B cell (primary cell): ENCODE measurements around the gene WDR5. TPM values are rescaled to one million over a fixed set of nuclear protein-coding genes. Genes with fewer than 3 reads are reported as not detected.

Source experiments
- ATAC-seq: fragments of 200-7000 bp; cut with Tn5 transposase; one replicate; pipeline ENCODE4 v1.10.0; 2021; ENCODE audit warnings: low read depth, mild to moderate bottlenecking, moderate number of reproducible peaks, moderate library complexity
- CTCF ChIA-PET: fragments of 350-600 bp; sonication (Branson Sonifier 250); formaldehyde crosslinking; loops from one replicate; lab custom pipeline; 2021; ENCODE audit warnings: antibody characterized with exemption, inconsistent platforms; lab: Charles Lee
- POLR2A ChIA-PET: fragments of 350-600 bp; sonication (Branson Sonifier 250); formaldehyde crosslinking; loops from one replicate; lab custom pipeline; 2021; ENCODE audit warnings: antibody characterized with exemption; lab: Charles Lee
- DNase-seq: peaks from one replicate; pipeline ENCODE4 v3.0.0; 2013
- H2AFZ ChIP-seq: 2 replicates; pipeline ENCODE4 v1.6.1; 2012; ENCODE audit warnings: mild to moderate bottlenecking, low read depth, low read length; ENCODE audit not compliant: insufficient read depth, poor library complexity, severe bottlenecking
- H3K27ac ChIP-seq, 2 donors: 1 replicate in 1 of 2; 2 replicates in 1 of 2; pipeline ENCODE4 v1.5.1; 2012 to 2013; ENCODE audit warnings: low read length in 2 of 2, mild to moderate bottlenecking in 2 of 2, moderate library complexity in 1 of 2
- H3K27me3 ChIP-seq, 4 experiments: fragments of 200-600 bp in 1 of 4; sonication (generic) in 1 of 4; replicated peaks in 1 of 4; 1 replicate in 2 of 4; 2 replicates in 2 of 4; pipeline versions ENCODE4 v1.6.1 to v1.7.0; 2013 to 2016; ENCODE audit warnings: low read length in 3 of 4, mild to moderate bottlenecking in 2 of 4, mixed read lengths in 1 of 4, moderate library complexity in 1 of 4; ENCODE audit not compliant: insufficient read depth in 4 of 4, control insufficient read depth in 3 of 4; ENCODE audit errors: control extremely low read depth in 1 of 4
- H3K36me3 ChIP-seq, 2 experiments: replicated peaks in 1 of 2; 1 replicate in 1 of 2; 2 replicates in 1 of 2; pipeline versions ENCODE4 v1.6.1 to v1.7.1; 2013; ENCODE audit warnings: low read length in 1 of 2; ENCODE audit not compliant: insufficient read depth in 2 of 2, control insufficient read depth in 1 of 2; ENCODE audit errors: control extremely low read depth in 1 of 2, extremely low read depth in 1 of 2
- H3K4me1 ChIP-seq, 2 donors: fragments of 200-600 bp in 1 of 2; sonication (generic) in 1 of 2; 1 replicate in 1 of 2; 2 replicates in 1 of 2; pipeline versions ENCODE4 v1.5.1 to v1.6.1; 2013 to 2017; ENCODE audit warnings: low read length in 2 of 2; ENCODE audit not compliant: control insufficient read depth in 2 of 2, insufficient read depth in 2 of 2
- H3K4me2 ChIP-seq: replicated peaks from 2 replicates; pipeline ENCODE3; 2012; ENCODE audit warnings: mild to moderate bottlenecking, low read depth, low read length; ENCODE audit not compliant: poor library complexity, severe bottlenecking
- H3K4me3 ChIP-seq, 5 experiments: fragments of 200-600 bp in 1 of 5; sonication (generic) in 1 of 5; 1 replicate in 3 of 5; 2 replicates in 2 of 5; pipeline versions ENCODE4 v1.5.1 to v1.7.0; 2011 to 2016; ENCODE audit warnings: low read length in 4 of 5, mild to moderate bottlenecking in 4 of 5, low read depth in 2 of 5, control low read depth in 1 of 5, moderate library complexity in 1 of 5; ENCODE audit not compliant: insufficient read depth in 1 of 5; ENCODE audit errors: control extremely low read depth in 1 of 5, extremely low read depth in 1 of 5
- H3K79me2 ChIP-seq: fragments of 200-600 bp; sonication (generic); one replicate; pipeline ENCODE4 v1.6.0; 2016; ENCODE audit warnings: low read length; ENCODE audit not compliant: control insufficient read depth, insufficient read depth
- H3K9ac ChIP-seq: fragments of 200-600 bp; sonication (generic); 2 replicates; pipeline ENCODE4 v1.6.1; 2017; ENCODE audit warnings: mild to moderate bottlenecking, low read length, moderate library complexity
- H3K9me3 ChIP-seq, 3 donors: one replicate each; pipeline versions ENCODE4 v1.6.1 to v1.7.1; 2013; ENCODE audit warnings: low read length in 2 of 3; ENCODE audit not compliant: control insufficient read depth in 2 of 3, insufficient read depth in 1 of 3; ENCODE audit errors: control extremely low read depth in 1 of 3
- H4K20me1 ChIP-seq: 2 replicates; pipeline ENCODE4 v1.6.0; 2012; ENCODE audit warnings: mild to moderate bottlenecking, low read length; ENCODE audit not compliant: insufficient read depth, control insufficient read depth, poor library complexity, severe bottlenecking
- H3K27ac Mint-ChIP-seq: one replicate; pipeline ENCODE4 v1.8.0; 2021; ENCODE audit warnings: mixed read lengths
- H3K27me3 Mint-ChIP-seq: one replicate; pipeline ENCODE4 v1.8.0; 2021; ENCODE audit warnings: mixed read lengths
- H3K4me1 Mint-ChIP-seq: one replicate; pipeline ENCODE4 v1.8.0; 2021; ENCODE audit warnings: mixed read lengths
- H3K4me3 Mint-ChIP-seq: one replicate; pipeline ENCODE4 v1.8.0; 2021; ENCODE audit warnings: mixed read lengths
- H3K9me3 Mint-ChIP-seq: one replicate; pipeline ENCODE4 v1.8.0; 2022; ENCODE audit warnings: mixed read lengths; ENCODE audit not compliant: insufficient read depth
- CTCF ChIP-seq: fragments of 200-600 bp; IDR thresholded peaks from one replicate; pipeline ENCODE4 v1.8.0; 2022; ENCODE audit warnings: antibody characterized with exemption, mild to moderate bottlenecking
- EZH2 ChIP-seq: IDR thresholded peaks from 2 replicates; pipeline ENCODE4 v1.6.1; 2012; ENCODE audit warnings: borderline replicate concordance, low read depth, mild to moderate bottlenecking, moderate library complexity, low read length; ENCODE audit not compliant: insufficient read depth, poor library complexity, severe bottlenecking
- WGBS: methylation state at CpG from one replicate; pipeline ENCODE4 v1.1.5; 2013; ENCODE audit warnings: missing lambda C conversion rate; ENCODE audit not compliant: insufficient coverage; 5-methylcytosine and 5-hydroxymethylcytosine counted together
- intact Hi-C: fragments of 100-400 bp; cut with micrococcal nuclease; formaldehyde crosslinking; loops from one replicate; pipeline ENCODE4 v1.10.0; 2022
- polyA plus RNA-seq: library from polyadenylated mRNA; depleted of rRNA; stranded (reverse); fragments of >200 nt; gene quantifications from 2 replicates; pipeline ENCODE4 v1.2.3, GENCODE V29; 2012
- total RNA-seq, 2 donors: library from RNA; stranded (reverse); fragments of 120-200 nt in 1 of 2; gene quantifications; 1 replicate in 1 of 2; 2 replicates in 1 of 2; pipeline versions ENCODE4 v1.2.3 to v1.2.4, GENCODE V29; 2013 to 2022

WDR5 gene
- total and polyA plus RNA-seq, 2 donors (not counting 1 experiment from before 2014, with no cell fraction given), result 18.0 to 23.8 TPM

DNA sequence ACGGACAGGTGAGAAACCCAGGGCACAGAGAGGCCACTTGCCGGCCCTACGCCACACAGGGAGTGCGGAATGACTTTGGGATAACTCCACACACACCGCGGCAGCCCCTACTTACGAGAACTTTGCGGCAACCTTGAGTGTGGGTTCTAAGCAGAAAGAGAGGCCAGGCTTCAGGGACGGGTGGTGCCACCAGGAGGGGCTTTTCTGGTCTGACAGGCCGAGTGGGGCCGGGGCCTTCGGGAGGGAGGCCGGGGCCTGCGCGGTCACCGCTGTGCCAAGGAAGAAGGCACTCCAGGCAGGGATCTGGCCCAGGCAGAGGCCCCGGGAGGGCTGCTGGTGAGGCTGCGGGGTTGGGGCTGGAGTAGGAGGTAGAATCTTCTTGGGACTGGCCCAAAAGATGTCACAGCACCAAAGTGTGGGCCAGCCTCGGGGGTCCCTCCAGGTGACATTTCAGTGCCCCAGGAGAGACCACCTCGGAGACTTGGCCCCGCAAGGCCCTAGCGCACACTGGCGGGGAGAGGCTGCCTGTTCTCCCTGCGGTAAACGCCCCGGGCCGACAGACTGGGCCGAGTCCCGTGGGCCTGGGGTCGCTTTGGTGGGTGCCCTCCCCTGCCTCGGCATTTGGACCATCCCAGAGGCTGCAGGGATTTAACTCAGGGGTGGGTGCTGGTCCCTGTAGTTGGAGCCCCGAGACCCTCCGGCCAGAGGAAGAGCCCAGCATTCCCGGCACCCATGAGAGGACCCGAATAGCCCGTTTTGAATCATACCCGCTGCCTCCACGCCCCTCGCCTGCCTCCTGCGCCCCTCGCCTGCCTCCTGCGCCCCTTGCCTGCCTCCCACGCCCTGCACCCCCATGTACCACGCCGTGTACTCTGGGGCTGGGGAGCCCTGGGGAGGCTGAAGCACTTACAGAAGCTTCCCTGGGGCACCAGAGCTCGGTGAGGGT is 37.5 kb downstream of the WDR5 start:
- peak overlapping the region; percentile 62 for H3K4me2 ChIP-seq
- no peak overlapping the region for H2AFZ ChIP-seq
- peak overlapping the region; percentile 26 for H3K4me3 Mint-ChIP-seq
- H3K36me3 ChIP-seq, result no peaks in the 10 kb centered on the region
- no peak for ATAC-seq
- H4K20me1 ChIP-seq, result no peaks in the 10 kb centered on the region
- WGBS, result 86% methylated on average over 46 of the region's 46 CpGs
- H3K4me3 ChIP-seq, result no peak overlapping the region
- peaks cover 0 to 8% (median 4%) of the 10 kb centered on the region in 4 experiments for H3K27me3 ChIP-seq
- no peaks in the 10 kb centered on the region for H3K9me3 Mint-ChIP-seq
- peaks cover 20% of the 10 kb centered on the region for H3K4me1 Mint-ChIP-seq
- H3K79me2 ChIP-seq, result peaks cover 3% of the 10 kb centered on the region
- H3K9ac ChIP-seq, result no peak overlapping the region
- TF ChIP-seq CTCF (no peak), EZH2 (no peak)
- no peak overlapping the region for H3K27ac Mint-ChIP-seq
- H3K4me1 ChIP-seq, result peaks cover 17 to 23% of the 10 kb centered on the region in 2 donors
- no peak for DNase-seq
- ChIA-PET CTCF (interaction anchor here (0.7 to 5.9 kb wide), 10 partner anchors 13 to 276 kb away, joined by 3 to 94 read pairs (median 4); no protein-coding TSS in a partner anchor), POLR2A (no interaction called here)
- H3K27me3 Mint-ChIP-seq, result no peaks in the 10 kb centered on the region
- H3K9me3 ChIP-seq, result peaks cover 0 to 6% (median 2%) of the 10 kb centered on the region in 3 donors
- intact Hi-C loops, result loop anchor here (5.0 kb wide), 1 partner anchor 69 kb away; no protein-coding TSS in a partner anchor
- H3K27ac ChIP-seq, result no peak overlapping the region
